H1 (cell line): ENCODE data around the gene SULT2B1. TPM values are rescaled to one million over a fixed set of nuclear protein-coding genes. Genes with fewer than 3 reads are reported as not detected.
A peak's percentile ranks its signal among the peaks of the same experiment; 100 is the strongest.

Experiments used
- CTCF ChIA-PET: fragments of 300-600 bp; sonication (Branson Sonifier 250); formaldehyde crosslinking; loops from one replicate; lab custom pipeline; 2021; ENCODE audit not compliant: partially characterized antibody; lab: Charles Lee
- POLR2A ChIA-PET: fragments of 300-600 bp; sonication (Branson Sonifier 250); formaldehyde crosslinking; loops from one replicate; lab custom pipeline; 2021; ENCODE audit warnings: inconsistent platforms; ENCODE audit not compliant: partially characterized antibody; lab: Charles Lee
- DNase-seq, 2 experiments: peaks; one replicate each; pipeline versions ENCODE4 v3.0.0 to v3.0.0-alpha.2; 2010 to 2022; ENCODE audit warnings: low spot score in 2 of 2, low read depth in 1 of 2, mixed read lengths in 1 of 2
- FAIRE-seq: peaks from 2 replicates; lab custom pipeline; 2011; peaks lifted over from hg19 to GRCh38; lab: Jason Lieb, UNC
- H2AFZ ChIP-seq: 2 replicates; pipeline ENCODE4 v1.8.1; 2012; ENCODE audit warnings: low read length, inconsistent platforms
- H2AK5ac ChIP-seq: 2 replicates; pipeline ENCODE4 v1.6.1; 2013; ENCODE audit warnings: low read depth, low read length
- H2BK120ac ChIP-seq: replicated peaks from 2 replicates; pipeline ENCODE3; 2013; ENCODE audit warnings: low read depth, low read length, inconsistent platforms
- H2BK12ac ChIP-seq: 2 replicates; pipeline ENCODE4 v1.6.1; 2013; ENCODE audit warnings: low read depth, low read length
- H2BK15ac ChIP-seq: 2 replicates; pipeline ENCODE4 v1.6.1; 2013; ENCODE audit warnings: low read length
- H2BK20ac ChIP-seq: 2 replicates; pipeline ENCODE4 v1.6.1; 2013; ENCODE audit warnings: low read length
- H2BK5ac ChIP-seq: 2 replicates; pipeline ENCODE4 v1.6.1; 2013; ENCODE audit warnings: low read depth, low read length
- H3K14ac ChIP-seq: 2 replicates; pipeline ENCODE4 v1.6.1; 2013; ENCODE audit warnings: inconsistent platforms; ENCODE audit not compliant: insufficient read length
- H3K18ac ChIP-seq: 2 replicates; pipeline ENCODE4 v1.6.1; 2013; ENCODE audit warnings: low read length; ENCODE audit errors: extremely low read depth
- H3K23ac ChIP-seq: 2 replicates; pipeline ENCODE4 v1.6.1; 2013; ENCODE audit warnings: inconsistent platforms; ENCODE audit not compliant: insufficient read length
- H3K23me2 ChIP-seq: 2 replicates; pipeline ENCODE4 v1.6.1; 2013; ENCODE audit warnings: low read depth, low read length
- H3K27ac ChIP-seq: 2 replicates; pipeline ENCODE4 v1.6.1; 2011; ENCODE audit warnings: low read depth, low read length, inconsistent platforms
- H3K27me3 ChIP-seq, 4 experiments: replicated peaks in 1 of 4; 1 replicate in 1 of 4; 2 replicates in 3 of 4; pipeline versions ENCODE4 v1.6.1 to v1.8.1; 2011 to 2013; ENCODE audit warnings: low read length in 3 of 4, mild to moderate bottlenecking in 3 of 4, inconsistent platforms in 2 of 4, mixed read lengths in 2 of 4, moderate library complexity in 1 of 4; ENCODE audit not compliant: control insufficient read depth in 3 of 4, insufficient read depth in 3 of 4; ENCODE audit errors: extremely low read depth in 1 of 4
- H3K36me3 ChIP-seq, 4 experiments: 2 replicates each; pipeline versions ENCODE4 v1.6.1 to v1.8.1; 2011 to 2013; ENCODE audit warnings: mild to moderate bottlenecking in 4 of 4, low read length in 3 of 4, moderate library complexity in 2 of 4, control low read depth in 1 of 4, inconsistent platforms in 1 of 4; ENCODE audit not compliant: insufficient read depth in 4 of 4, control insufficient read depth in 2 of 4
- H3K4ac ChIP-seq: replicated peaks from 2 replicates; pipeline ENCODE3; 2013; ENCODE audit warnings: low read length, low read depth, mixed read lengths, inconsistent platforms; ENCODE audit not compliant: insufficient read length
- H3K4me1 ChIP-seq, 4 experiments: replicated peaks in 1 of 4; 1 replicate in 1 of 4; 2 replicates in 3 of 4; pipeline versions ENCODE4 v1.6.1 to v1.8.1; 2011 to 2013; ENCODE audit warnings: low read length in 3 of 4, inconsistent platforms in 2 of 4, mixed read lengths in 1 of 4; ENCODE audit not compliant: insufficient read depth in 4 of 4, control insufficient read depth in 3 of 4
- H3K4me2 ChIP-seq, 2 experiments: 2 replicates each; pipeline versions ENCODE4 v1.6.1 to v1.8.1; 2011 to 2013; ENCODE audit warnings: low read depth in 2 of 2, low read length in 2 of 2, control low read depth in 1 of 2, inconsistent platforms in 1 of 2, mild to moderate bottlenecking in 1 of 2; ENCODE audit not compliant: insufficient read depth in 1 of 2
- H3K4me3 ChIP-seq, 4 experiments: fragments of 200-600, 300-600 bp in 1 of 4; sonication (generic), shearing (Covaris generic), sonication (Bioruptor Twin) in 1 of 4; 2 replicates each; pipeline versions ENCODE4 v1.5.1 to v1.8.1; 2011 to 2016; ENCODE audit warnings: low read length in 4 of 4, low read depth in 3 of 4, control low read depth in 2 of 4, inconsistent platforms in 2 of 4, mild to moderate bottlenecking in 2 of 4, mixed read lengths in 1 of 4, moderate library complexity in 1 of 4; ENCODE audit not compliant: insufficient read depth in 2 of 4; ENCODE audit errors: extremely low read depth in 1 of 4
- H3K56ac ChIP-seq: replicated peaks from 2 replicates; pipeline ENCODE3; 2013; ENCODE audit warnings: low read depth, mild to moderate bottlenecking, mixed read lengths, low read length, inconsistent platforms; ENCODE audit not compliant: insufficient read length
- H3K79me1 ChIP-seq: 2 replicates; pipeline ENCODE4 v1.6.1; 2013; ENCODE audit warnings: low read depth, low read length, control low read depth
- H3K79me2 ChIP-seq, 2 experiments: 2 replicates each; pipeline versions ENCODE4 v1.6.1 to v1.8.1; 2012 to 2013; ENCODE audit warnings: low read length in 2 of 2, mild to moderate bottlenecking in 2 of 2, inconsistent platforms in 1 of 2; ENCODE audit not compliant: insufficient read depth in 2 of 2, control insufficient read depth in 1 of 2
- H3K9ac ChIP-seq, 4 experiments: replicated peaks in 1 of 4; 1 replicate in 1 of 4; 2 replicates in 3 of 4; pipeline versions ENCODE4 v1.6.1 to v1.8.1; 2011 to 2013; ENCODE audit warnings: low read depth in 3 of 4, low read length in 3 of 4, control low read depth in 2 of 4, mild to moderate bottlenecking in 2 of 4, moderate library complexity in 2 of 4, inconsistent platforms in 1 of 4; ENCODE audit errors: extremely low read depth in 1 of 4
- H3K9me3 ChIP-seq, 2 experiments: 2 replicates each; pipeline versions ENCODE4 v1.6.1 to v1.8.1; 2012 to 2013; ENCODE audit warnings: mild to moderate bottlenecking in 2 of 2, moderate library complexity in 2 of 2, control low read depth in 1 of 2, inconsistent platforms in 1 of 2, low read depth in 1 of 2, low read length in 1 of 2, mixed read lengths in 1 of 2; ENCODE audit not compliant: insufficient read depth in 2 of 2
- H4K20me1 ChIP-seq, 2 experiments: replicated peaks in 1 of 2; 2 replicates each; pipeline versions ENCODE3 to v1.8.1; 2011 to 2013; ENCODE audit warnings: inconsistent platforms in 2 of 2, low read length in 2 of 2, mild to moderate bottlenecking in 1 of 2; ENCODE audit not compliant: insufficient read depth in 2 of 2, control insufficient read depth in 1 of 2
- H4K5ac ChIP-seq: 2 replicates; pipeline ENCODE4 v1.6.1; 2013; ENCODE audit warnings: low read length, low read depth, mixed read lengths, inconsistent platforms; ENCODE audit not compliant: insufficient read length
- H4K8ac ChIP-seq: 2 replicates; pipeline ENCODE4 v1.8.0; 2013; ENCODE audit warnings: mild to moderate bottlenecking, moderate library complexity, low read length, inconsistent platforms; ENCODE audit not compliant: insufficient read depth; ENCODE audit errors: extremely low read depth
- H4K91ac ChIP-seq: replicated peaks from 2 replicates; pipeline ENCODE3; 2013; ENCODE audit warnings: low read length, mixed read lengths, inconsistent platforms; ENCODE audit not compliant: insufficient read length
- BCL11A ChIP-seq, 2 experiments: IDR thresholded peaks; one replicate each; pipeline ENCODE4 v1.6.1; 2011; ENCODE audit warnings: low read depth in 2 of 2, low read length in 2 of 2, mild to moderate bottlenecking in 2 of 2
- CBX5 ChIP-seq: fragments of 300-800, 300-1000 bp; sonication (generic); IDR thresholded peaks from 2 replicates; pipeline ENCODE4 v1.7.1; 2016; ENCODE audit warnings: antibody characterized with exemption, low read length, low read depth
- EGR1 ChIP-seq: IDR thresholded peaks from 2 replicates; pipeline ENCODE4 v1.6.1; 2011; ENCODE audit warnings: low read depth, low read length, borderline replicate concordance
- GTF2F1 ChIP-seq: IDR thresholded peaks from 2 replicates; pipeline ENCODE4 v1.6.1; 2012; ENCODE audit warnings: low read depth, low read length, improper control_type of control experiment, borderline replicate concordance
- HDAC2 ChIP-seq, 2 experiments: fragments of 300-600 bp in 1 of 2; sonication (generic) in 1 of 2; IDR thresholded peaks; 2 replicates each; pipeline ENCODE4 v1.6.1; 2011 to 2012; ENCODE audit warnings: low read depth in 2 of 2, low read length in 2 of 2, mild to moderate bottlenecking in 2 of 2, moderate library complexity in 2 of 2, borderline replicate concordance in 1 of 2, inconsistent platforms in 1 of 2
- KDM1A ChIP-seq: fragments of 200-600, 300-600 bp; sonication (generic); IDR thresholded peaks from 2 replicates; pipeline ENCODE4 v1.7.1; 2016; ENCODE audit warnings: mild to moderate bottlenecking, low read length, borderline replicate concordance
- POLR2A ChIP-seq, 2 experiments: IDR thresholded peaks; 1 replicate in 1 of 2; 2 replicates in 1 of 2; pipeline ENCODE4 v1.6.1; 2011; ENCODE audit warnings: low read depth in 2 of 2, low read length in 2 of 2, mild to moderate bottlenecking in 2 of 2; ENCODE audit errors: control extremely low read depth in 1 of 2
- WGBS, 2 experiments: shearing (Covaris generic) in 1 of 2; methylation state at CpG; one replicate each; pipeline versions ENCODE4 v1.1.6 to v1.1.7; 2013 to 2015; ENCODE audit warnings: low lambda C conversion rate in 2 of 2, mixed read lengths in 2 of 2, inconsistent platforms in 1 of 2, low coverage in 1 of 2, missing lambda C conversion rate in 1 of 2; ENCODE audit not compliant: insufficient replicate concordance in 2 of 2, insufficient coverage in 1 of 2, insufficient read length in 1 of 2; ENCODE audit errors: extremely low coverage in 1 of 2, missing lambda C conversion rate in 1 of 2; 5-methylcytosine and 5-hydroxymethylcytosine counted together
- polyA plus RNA-seq, 7 experiments: library from polyadenylated mRNA; depleted of rRNA in 3 of 7; stranded (reverse) in 5 of 7; unstranded in 2 of 7; fragments of >200 nt in 5 of 7; fragments of 200-250 nt in 2 of 7; gene quantifications; 1 replicate in 5 of 7; 2 replicates in 1 of 7; 4 replicates in 1 of 7; pipeline versions ENCODE4 v1.2.1 to v1.2.3, GENCODE V29; 2011 to 2013; ENCODE audit warnings: missing spikeins in 2 of 7, mixed read lengths in 2 of 7
- total RNA-seq: library from RNA; stranded (reverse); fragmentation: NEBNext Ultra II Directional; extraction: Animal tissue kit (Norgen Biotek cat#: 25700); gene quantifications from 2 replicates; pipeline ENCODE4 v1.2.1, GENCODE V29; 2021

Gene SULT2B1
- total and polyA plus RNA-seq, 2 of the 8 experiments (the other 6 are each of a cell fraction or from before 2014, with no cell fraction given), result 1.5 to 2.6 TPM

DNA sequence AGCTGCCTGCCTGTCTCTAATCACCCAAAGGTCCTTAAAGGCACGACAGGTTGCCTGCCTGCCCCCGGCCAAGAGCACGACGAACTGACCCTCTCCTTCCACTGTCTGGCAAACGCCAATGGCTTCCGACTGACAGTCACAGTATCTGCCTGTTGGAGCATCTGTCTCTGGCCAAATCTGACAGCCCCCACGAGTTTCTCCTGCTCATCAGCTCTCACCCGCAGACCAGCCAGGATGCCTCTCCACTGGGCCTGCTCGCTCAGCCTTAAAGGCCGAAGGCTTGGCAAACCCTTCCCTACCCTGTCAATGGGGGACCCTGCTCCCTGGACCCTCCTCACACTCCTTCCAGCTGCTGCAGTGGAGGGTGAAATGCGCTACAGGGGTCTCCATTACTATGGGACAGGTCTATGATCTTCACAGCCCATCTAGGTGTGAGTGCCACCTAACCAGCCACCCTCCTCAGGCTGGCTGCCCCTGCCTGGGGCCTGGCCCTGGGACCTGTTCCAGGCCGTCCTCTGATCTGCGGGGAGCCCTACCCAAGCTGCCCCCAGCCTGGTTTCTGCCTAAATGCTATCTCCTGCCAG, 62.0 kb downstream of the SULT2B1 start:
- peak overlapping the region; percentile 99 for H3K4ac ChIP-seq
- H2AFZ ChIP-seq, result no peak overlapping the region
- no peak overlapping the region for H3K14ac ChIP-seq
- FAIRE-seq (no peak), DNase-seq (no peak)
- H3K79me1 ChIP-seq, result peaks cover 4% of the 10 kb centered on the region; the same call in 1 of the 2 replicates
- peak overlapping the region; percentile 80 for H3K27ac ChIP-seq
- H3K23ac ChIP-seq, result no peak overlapping the region
- TF ChIP-seq EGR1 (no peak), GTF2F1 (no peak), BCL11A (IDR thresholded peaks at IDR 0.05; ENCODE audit: low read depth in 2 of 2, low read length in 2 of 2) (no peak), POLR2A (IDR thresholded peaks at IDR 0.05; ENCODE audit: control extremely low read depth in 1 of 2, low read depth in 2 of 2, low read length in 2 of 2) (peak in 1 of 2 experiments; percentile 58; a peak in 1 of 3 replicates), KDM1A (no peak), CBX5 (no peak), HDAC2 (IDR thresholded peaks at IDR 0.05; ENCODE audit: borderline replicate concordance in 1 of 2, low read depth in 2 of 2, low read length in 2 of 2) (no peak)
- peak overlapping the region; percentile 54; the same call in 1 of the 2 replicates for H2AK5ac ChIP-seq
- peak overlapping the region in 2 of 4 experiments; percentile 0 to 50; a peak in 4 of 7 replicates for H3K9ac ChIP-seq
- no peaks in the 10 kb centered on the region for H3K9me3 ChIP-seq
- no peak overlapping the region for H2BK20ac ChIP-seq
- H2BK12ac ChIP-seq, result 0 out of 2 replicates have a peak overlapping the region, but pooled peaks have one; percentile 90
- peaks cover 20 to 29% of the 10 kb centered on the region in 2 experiments for H3K79me2 ChIP-seq
- peak overlapping the region; percentile 58 to 66 for H3K4me2 ChIP-seq
- H3K18ac ChIP-seq, result peak overlapping the region; percentile 17; the same call in 1 of the 2 replicates
- peak overlapping the region; percentile 88; the same call in 1 of the 2 replicates for H2BK15ac ChIP-seq
- H4K20me1 ChIP-seq, result peaks cover 25 to 39% of the 10 kb centered on the region in 2 experiments
- CTCF ChIA-PET, result interaction anchor here (1.1 to 7.2 kb wide), 3 partner anchors 17 to 124 kb away, joined by 3 to 37 read pairs (median 3); no protein-coding TSS in a partner anchor
- no peak overlapping the region for H2BK120ac ChIP-seq
- POLR2A ChIA-PET, result interaction anchor here (0.5 to 30.9 kb wide), 21 partner anchors 1 to 221 kb away, joined by 3 to 788 read pairs (median 4); partner anchors contain the start of genes CA11, DBP, FAM83E and GRIN2D
- no peak overlapping the region for H3K56ac ChIP-seq
- H3K36me3 ChIP-seq, result peaks cover 17 to 32% (median 21%) of the 10 kb centered on the region in 4 experiments
- H4K91ac ChIP-seq, result peak overlapping the region; percentile 68
- peak overlapping the region; percentile 58 for H4K5ac ChIP-seq
- H2BK5ac ChIP-seq, result peak overlapping the region; percentile 88
- H3K4me1 ChIP-seq, result peaks cover 0 to 45% (median 35%) of the 10 kb centered on the region in 4 experiments; a peak in 6 of 7 replicates
- 87% methylated on average over 13 of the region's 13 CpGs; no CpG with 5 or more reads in 1 of the 2 experiments for WGBS, 2 experiments
- peak overlapping the region in 3 of 4 experiments; percentile 0 to 50 (median 10); a peak in 5 of 8 replicates for H3K4me3 ChIP-seq
- no peaks in the 10 kb centered on the region for H3K27me3 ChIP-seq
- peak overlapping the region; percentile 86 for H4K8ac ChIP-seq
- H3K23me2 ChIP-seq, result peaks cover 4% of the 10 kb centered on the region; the same call in 1 of the 2 replicates
